ENCODE results near the gene ACTL8.
"Not testable (repeated sequence)": the region's sequence is repeated elsewhere in the genome, so short reads cannot be mapped to it uniquely, and the experiment has no call there.

ACTL8 gene

DNA sequence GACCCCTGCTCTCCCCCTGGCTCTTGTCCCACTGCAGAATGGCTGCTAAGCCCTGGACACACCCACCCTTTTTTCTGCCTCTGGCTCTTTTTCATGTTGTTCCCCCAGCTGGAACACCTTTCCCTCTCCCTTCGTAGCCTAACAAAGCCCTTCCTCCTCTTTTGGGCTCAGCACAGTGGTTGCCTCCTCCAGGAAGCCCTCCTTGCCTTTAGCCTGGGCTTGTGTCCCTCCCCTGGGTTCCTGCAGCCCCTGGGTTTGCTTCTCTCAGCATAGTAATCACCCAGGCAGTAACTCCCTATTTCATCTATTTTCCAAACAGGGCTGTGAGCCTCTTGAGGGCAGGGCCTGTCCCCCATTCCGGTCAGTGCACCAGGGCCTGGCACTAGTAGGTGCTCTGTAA, 19.8 kb upstream of the ACTL8 start:
- DNase-seq (ENCODE audit: low read depth) = no peak

DNA sequence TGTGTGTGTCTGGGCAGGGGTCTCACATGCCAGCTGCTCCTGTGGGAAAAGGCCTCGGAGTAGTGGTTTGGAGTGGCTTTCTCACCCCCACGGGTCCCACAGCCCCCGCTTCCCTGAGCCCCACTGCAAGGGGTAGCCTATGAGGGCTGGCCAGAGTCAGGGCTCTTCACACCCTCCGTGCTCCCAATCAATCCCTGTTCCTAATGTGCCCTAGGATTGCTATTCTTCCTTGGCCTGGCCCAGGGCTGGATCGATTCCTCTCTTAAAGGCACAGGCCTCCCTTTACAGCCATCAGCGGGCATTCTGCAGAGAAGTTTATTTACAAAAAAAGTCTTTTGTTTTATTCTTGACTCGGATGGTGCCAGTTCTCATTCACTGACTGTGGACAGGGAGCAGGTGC, 19.3 kb upstream of the ACTL8 start:
- DNase-seq (ENCODE audit: low read depth) = no peak

- DNase-seq (ENCODE audit: low read depth) = no peak
These were observed 18.5 kb upstream of the ACTL8 start for GRCh38 chr1:17736625-17737024.

DNA sequence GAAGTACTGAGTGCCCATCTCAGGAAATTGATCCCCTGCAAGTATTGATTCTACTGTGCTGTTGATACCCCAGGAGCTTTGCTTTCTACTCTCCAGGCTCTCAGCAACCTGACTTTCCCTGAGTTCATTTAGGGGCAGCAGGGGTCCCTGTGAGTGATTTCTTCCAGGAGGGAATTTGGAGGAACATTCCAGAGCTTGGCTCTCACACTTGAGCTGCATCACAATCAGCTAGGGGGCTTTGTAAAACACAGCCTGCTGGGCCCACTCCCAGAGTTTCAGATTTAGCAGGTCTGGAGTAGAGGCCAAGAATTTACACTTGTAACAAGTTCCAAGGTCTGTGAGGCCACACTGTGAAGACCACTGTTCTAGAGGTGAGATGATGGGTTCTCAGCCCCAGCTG, 16.1 kb upstream of the ACTL8 start:
- DNase-seq (ENCODE audit: low read depth) = no peak

- no peak for DNase-seq (ENCODE audit: low read depth)
These were observed 14.1 kb upstream of the ACTL8 start for GRCh38 chr1:17741052-17741451.

DNA sequence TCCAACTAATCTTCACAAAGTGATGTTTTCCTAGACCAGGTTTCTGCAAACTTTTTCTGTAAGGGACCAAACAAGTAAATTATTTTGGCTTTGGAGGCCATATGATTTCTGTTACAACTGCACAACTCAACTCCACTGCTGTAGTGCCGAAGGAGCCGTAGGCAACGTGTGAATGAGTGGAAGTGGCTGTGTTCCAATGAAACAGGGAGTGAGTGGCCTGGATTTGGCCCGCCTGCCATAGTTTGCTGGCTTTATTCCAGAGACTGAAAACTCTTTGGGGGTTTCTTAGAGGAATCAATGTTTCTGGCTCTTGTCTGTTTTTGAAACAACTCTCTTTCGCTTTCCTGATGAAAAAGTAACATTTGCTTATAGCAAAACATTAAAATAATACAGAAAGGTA, 12.6 kb upstream of the ACTL8 start:
- DNase-seq (ENCODE audit: low read depth) = no peak

DNA sequence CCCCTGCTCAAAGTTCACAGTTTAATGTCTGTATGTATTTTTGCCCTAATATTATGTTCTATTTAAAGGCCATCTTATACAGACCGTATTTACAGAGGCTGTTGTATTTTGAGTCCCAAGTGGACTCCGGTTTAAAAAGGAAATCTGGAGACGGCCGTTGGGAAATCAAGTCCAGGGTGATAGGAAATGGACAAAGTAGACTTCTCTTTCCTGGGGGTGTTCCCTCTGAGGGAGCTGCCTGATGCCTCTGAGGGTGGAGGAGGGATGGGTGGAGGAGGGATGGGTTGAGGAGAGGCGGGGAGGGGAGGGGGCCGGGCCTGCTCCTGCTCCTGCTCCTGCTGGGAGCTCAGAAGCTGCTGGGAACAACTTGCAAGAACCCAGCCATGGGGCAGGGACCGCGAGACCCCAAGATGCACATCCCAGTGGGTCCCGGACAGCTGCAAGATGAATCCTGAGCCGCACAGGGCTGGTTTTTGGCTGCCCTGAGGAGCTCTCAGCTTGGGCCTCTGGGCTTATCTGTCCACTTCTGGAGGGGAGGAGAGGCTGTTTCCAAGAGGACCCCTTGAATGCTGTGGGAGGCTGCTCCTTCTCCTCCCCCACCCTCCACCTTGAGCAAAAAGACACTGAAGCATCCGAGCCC, 12.0 kb upstream of the ACTL8 start:
- no peak for DNase-seq (ENCODE audit: low read depth)

GRCh38 chr1:17743925-17744324, 11.2 kb upstream of the ACTL8 start:
- DNase-seq (ENCODE audit: low read depth) = no peak

- DNase-seq (ENCODE audit: low read depth) = no peak
These were observed 10.3 kb upstream of the ACTL8 start for GRCh38 chr1:17744666-17745478.

DNA sequence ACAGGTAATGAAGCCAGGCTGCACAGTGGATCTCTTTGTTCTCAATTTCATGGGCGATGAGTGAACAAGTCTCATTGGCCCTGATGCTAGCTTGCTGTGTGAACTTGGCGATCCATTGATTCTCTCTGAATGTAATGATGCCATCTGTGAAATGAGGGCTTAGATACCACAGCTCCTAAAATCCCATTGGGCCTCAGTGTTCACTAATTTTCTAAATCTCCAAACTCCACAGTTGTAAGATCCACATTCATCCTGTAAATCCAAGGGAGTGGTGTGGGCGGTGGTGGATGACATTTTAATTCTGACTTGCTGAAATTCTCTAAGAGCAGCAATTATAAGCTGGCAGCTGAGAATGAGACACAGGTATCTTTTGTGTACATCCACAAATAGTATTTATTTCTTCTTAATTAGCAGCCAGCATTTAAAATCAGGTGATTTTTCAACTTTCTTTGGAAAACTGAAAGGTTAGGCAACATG, 9.6 kb upstream of the ACTL8 start:
- no peak for DNase-seq (ENCODE audit: low read depth)

DNA sequence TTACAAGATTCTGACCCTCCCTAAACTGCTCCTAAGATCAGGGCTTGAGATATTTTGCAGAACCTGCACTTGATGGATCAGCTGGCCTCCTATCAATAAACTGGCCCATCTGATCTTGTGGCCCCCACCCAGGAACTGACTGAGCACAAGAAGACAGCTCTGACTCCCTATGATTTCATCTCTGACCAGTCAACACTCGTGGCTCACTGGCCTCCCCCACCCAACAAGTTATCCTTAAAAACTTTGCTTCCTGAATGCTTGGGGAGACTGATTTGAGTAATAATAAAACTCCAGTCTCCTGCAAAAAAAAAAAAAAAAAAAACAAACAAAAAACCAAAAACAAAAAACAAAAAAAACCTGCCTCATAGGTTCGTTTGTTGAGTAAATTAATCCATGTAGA, 8.9 kb upstream of the ACTL8 start:
- not testable (repeated sequence) for DNase-seq (ENCODE audit: low read depth)

DNA sequence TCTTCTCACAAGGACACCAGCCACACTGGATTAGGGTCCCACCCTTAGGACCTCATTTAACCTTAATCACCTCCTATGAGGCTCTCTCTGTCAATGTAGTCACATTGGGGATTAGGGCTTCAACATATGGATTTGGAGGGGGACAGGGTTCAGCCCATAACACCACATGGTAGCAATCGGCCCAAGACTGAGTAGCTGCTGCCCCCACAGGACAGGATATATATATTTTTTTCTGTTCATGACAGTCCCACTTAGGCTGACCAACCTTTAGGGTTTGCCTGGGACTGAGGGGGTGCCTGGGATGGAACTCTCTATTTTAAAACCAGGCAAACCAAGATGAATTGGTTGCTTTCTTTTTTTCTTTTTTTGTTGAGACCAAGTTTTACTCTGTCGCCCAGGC, 8.2 kb upstream of the ACTL8 start:
- no peak for DNase-seq (ENCODE audit: low read depth)

GRCh38 chr1:17750333-17750732, 4.8 kb upstream of the ACTL8 start:
- DNase-seq (ENCODE audit: low read depth) = no peak

DNA sequence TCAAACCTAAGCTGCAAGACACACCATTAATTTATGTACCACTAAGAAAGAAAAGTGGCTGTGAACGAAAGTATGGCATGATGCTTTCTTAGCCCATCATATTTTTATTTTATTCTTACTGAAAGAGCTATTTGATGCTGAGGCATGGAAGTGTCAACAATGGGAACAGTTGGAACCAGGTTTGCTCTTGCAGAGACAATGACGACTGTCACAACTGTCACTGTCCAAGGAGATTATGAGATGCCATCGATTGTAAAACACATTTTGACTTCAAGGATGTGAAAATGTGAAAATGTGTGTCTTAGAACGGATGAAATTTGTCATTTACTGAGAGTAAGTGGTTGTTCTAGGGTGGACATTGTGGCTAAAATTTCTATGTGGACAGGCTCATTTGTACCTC, 2.8 kb upstream of the ACTL8 start:
- no peak for DNase-seq (ENCODE audit: low read depth)

DNA sequence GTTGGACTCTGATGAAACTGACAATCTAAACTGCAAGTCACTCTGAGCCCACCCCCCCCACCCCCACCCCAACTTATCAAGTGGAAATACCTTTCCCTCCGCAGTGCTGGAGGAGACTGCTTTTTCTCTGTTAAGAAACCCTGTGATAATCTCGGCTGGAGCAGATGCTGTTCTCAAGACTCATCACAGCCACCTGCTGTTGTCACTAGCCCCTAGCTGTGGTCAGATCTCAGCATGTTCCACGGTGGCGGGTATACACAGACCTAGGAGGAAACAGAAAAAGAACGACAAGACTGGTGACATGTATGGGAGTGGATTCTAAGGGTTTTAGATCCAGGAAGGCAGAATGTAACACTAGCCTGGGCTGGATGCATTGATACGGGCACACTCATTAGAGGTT, 2.3 kb downstream of the ACTL8 start:
- DNase-seq (ENCODE audit: low read depth) = no peak

- no peak for DNase-seq (ENCODE audit: low read depth)
These were observed 4.0 kb downstream of the ACTL8 start for GRCh38 chr1:17759114-17759513.

GRCh38 chr1:17762313-17762712, 7.2 kb downstream of the ACTL8 start:
- no peak for DNase-seq (ENCODE audit: low read depth)

DNA sequence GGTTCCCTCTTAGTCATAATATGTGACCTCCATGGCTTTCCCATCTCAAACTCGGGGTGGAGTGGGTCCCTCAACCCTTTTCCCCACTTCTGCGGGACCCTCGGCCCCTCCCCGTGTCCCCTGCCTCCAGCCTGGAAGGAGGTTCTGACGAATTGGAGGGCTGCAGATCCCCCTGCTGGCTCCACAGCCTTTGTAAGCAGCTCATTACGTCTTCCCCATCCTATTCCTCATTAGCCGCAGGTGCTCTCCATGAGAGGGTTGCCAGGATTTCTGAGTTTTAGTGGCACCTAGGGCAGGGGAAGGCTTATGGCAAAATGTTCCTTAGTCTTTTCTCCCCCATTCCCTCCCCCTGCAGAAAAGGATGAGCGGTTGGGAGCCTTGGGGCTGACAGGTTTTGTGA, 8.3 kb downstream of the ACTL8 start:
- no peak for DNase-seq (ENCODE audit: low read depth)

GRCh38 chr1:17763995-17764394, 8.9 kb downstream of the ACTL8 start:
- no peak for DNase-seq (ENCODE audit: low read depth)

- DNase-seq (ENCODE audit: low read depth) = no peak
These were observed 9.5 kb downstream of the ACTL8 start for GRCh38 chr1:17764591-17764990.

GRCh38 chr1:17765444-17766411, 10.6 kb downstream of the ACTL8 start:
- DNase-seq (ENCODE audit: low read depth) = peak; percentile 73

- DNase-seq (ENCODE audit: low read depth) = peak; percentile 55
These were observed 13.6 kb downstream of the ACTL8 start for GRCh38 chr1:17768651-17769241.
